Right lobe of liver (tissue), 4 donors: Measurements from ENCODE around the gene ZMIZ1.

Experiments
- CTCF ChIP-seq, 4 donors: fragments of 200-600 bp in 3 of 4; fragments of 450-650 bp in 1 of 4; IDR thresholded peaks; one replicate each; pipeline versions ENCODE4 v1.5.1 to v1.8.0; 2016 to 2022; ENCODE audit warnings: antibody characterized with exemption in 4 of 4, mild to moderate bottlenecking in 2 of 4
- POLR2A ChIP-seq: fragments of 450-650 bp; IDR thresholded peaks from one replicate; pipeline ENCODE4 v1.6.1; 2017; ENCODE audit warnings: antibody characterized with exemption, mild to moderate bottlenecking
- donor health status: DM: no; HTN: no; CAD: no.
- donor health status: DM: no; HTN: no; CAD: no.
- donor health status: DM: no; HTN: yes; CAD: no.

- no peak for TF ChIP-seq CTCF (IDR thresholded peaks at IDR 0.05)
- no peak for TF ChIP-seq POLR2A
Observed at GRCh38 chr10:79315602-79315920, 246.8 kb downstream of the ZMIZ1 start.
